Measurements from ENCODE around the gene AATF.

Gene AATF

DNA sequence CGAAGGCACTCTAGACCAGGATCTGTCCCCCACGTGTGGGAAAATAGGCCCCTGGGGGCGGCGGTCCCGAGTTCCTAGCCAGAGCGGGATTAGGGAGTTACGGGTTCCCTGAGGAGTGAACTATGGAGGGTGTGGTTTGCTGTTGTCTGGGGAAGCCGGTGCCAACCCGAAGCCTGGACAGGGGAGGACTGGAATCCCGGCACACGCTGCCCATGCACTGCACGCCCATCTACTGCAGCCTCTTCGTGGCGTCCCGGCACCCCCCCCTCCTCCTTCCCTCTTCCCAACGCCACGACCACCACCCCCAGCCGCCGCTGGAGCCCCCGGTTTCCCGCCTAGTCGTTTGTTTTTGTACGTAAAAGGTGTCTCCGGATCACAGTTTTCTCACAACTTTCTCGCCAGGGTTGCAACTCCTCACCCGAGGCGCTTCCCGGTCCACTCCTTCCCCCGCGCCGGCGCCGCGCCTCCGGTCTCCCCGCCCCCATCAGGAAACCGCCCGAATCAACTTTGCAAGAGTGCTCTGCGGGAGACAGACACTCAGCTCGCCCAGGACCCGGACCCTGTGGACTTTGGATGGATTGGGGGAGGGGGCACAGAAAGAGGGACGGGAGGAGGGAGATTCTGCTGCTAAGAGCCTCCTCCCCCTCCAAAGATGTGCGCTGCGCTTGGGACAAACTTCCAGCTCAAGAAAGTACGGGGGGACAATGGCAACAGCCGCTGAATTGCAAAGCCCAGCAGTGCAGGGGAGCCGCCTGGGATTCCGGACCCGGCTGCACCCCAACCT lies 12.9 kb upstream of the AATF start:
- Mint-ChIP-seq H3K27ac (no peak overlapping the region), H3K36me3 (no peaks in the 10 kb centered on the region), H3K4me1 (ENCODE audit: low read depth) (peaks cover 65% of the 10 kb centered on the region), H3K4me3 (peak overlapping the region; percentile 73), H3K9me3 (ENCODE audit: low read depth) (no peaks in the 10 kb centered on the region), H3K27me3 (peaks cover 52% of the 10 kb centered on the region)

- no peaks in the 10 kb centered on the region for H3K36me3 Mint-ChIP-seq
- no peaks in the 10 kb centered on the region for H3K9me3 Mint-ChIP-seq (ENCODE audit: low read depth)
- H3K27ac Mint-ChIP-seq, result no peak overlapping the region
- H3K4me1 Mint-ChIP-seq (ENCODE audit: low read depth), result peaks cover 69% of the 10 kb centered on the region
- peak overlapping the region; percentile 81 for H3K4me3 Mint-ChIP-seq
- H3K27me3 Mint-ChIP-seq, result peaks cover 52% of the 10 kb centered on the region
These were observed 12.2 kb upstream of the AATF start for GRCh38 chr17:36936455-36937000.

- H3K27ac Mint-ChIP-seq, result peak within 1 kb of the TSS; percentile 75
- no peaks in the 10 kb centered on the region for H3K36me3 Mint-ChIP-seq
- H3K4me3 Mint-ChIP-seq, result peak within 1 kb of the TSS; percentile 81
- H3K27me3 Mint-ChIP-seq, result peaks cover 49% of the 10 kb centered on the region
- H3K9me3 Mint-ChIP-seq (ENCODE audit: low read depth), result no peaks in the 10 kb centered on the region
- peaks cover 67% of the 10 kb centered on the region for H3K4me1 Mint-ChIP-seq (ENCODE audit: low read depth)
These were observed 11.5 kb upstream of the AATF start, which contains the start of gene LHX1 for GRCh38 chr17:36937001-36937958. LHX1 (plus strand) TSS chr17:36937475; CDS start chr17:36938198, 723 bp downstream.

- Mint-ChIP-seq H3K27ac (peak overlapping the region; percentile 75), H3K27me3 (peaks cover 43% of the 10 kb centered on the region), H3K9me3 (ENCODE audit: low read depth) (no peaks in the 10 kb centered on the region), H3K4me1 (ENCODE audit: low read depth) (peaks cover 60% of the 10 kb centered on the region), H3K36me3 (no peaks in the 10 kb centered on the region), H3K4me3 (peak overlapping the region; percentile 81)
These were observed 10.7 kb upstream of the AATF start for GRCh38 chr17:36937959-36938565.

DNA sequence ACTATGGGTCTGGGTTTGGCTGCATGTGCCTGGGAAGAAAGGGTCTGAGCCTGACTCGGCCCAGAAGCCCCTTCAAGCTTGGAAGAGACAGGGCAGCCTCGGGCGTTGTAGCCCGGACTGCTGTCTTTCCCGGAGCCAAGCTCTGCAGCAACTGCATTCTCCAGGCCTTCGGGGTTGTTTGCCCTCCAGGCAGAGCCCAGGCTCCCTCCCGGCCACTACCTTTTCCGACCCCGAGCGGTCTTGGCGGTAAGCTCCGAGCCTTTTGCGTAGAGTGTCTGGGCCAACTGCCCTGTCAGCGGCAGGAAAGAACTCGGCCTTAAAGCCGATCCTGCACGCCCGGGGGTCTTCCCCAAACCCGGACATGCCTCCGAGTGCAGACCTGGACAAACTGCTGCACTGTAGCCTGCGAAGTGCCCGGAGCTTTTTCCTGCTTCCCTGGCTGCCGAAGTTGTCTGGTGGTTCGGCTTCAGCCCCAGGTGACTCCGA lies 10.1 kb upstream of the AATF start:
- Mint-ChIP-seq H3K27me3 (peaks cover 43% of the 10 kb centered on the region), H3K4me1 (ENCODE audit: low read depth) (peaks cover 59% of the 10 kb centered on the region), H3K4me3 (peak overlapping the region; percentile 81), H3K36me3 (no peaks in the 10 kb centered on the region), H3K9me3 (ENCODE audit: low read depth) (no peaks in the 10 kb centered on the region), H3K27ac (no peak overlapping the region)

DNA sequence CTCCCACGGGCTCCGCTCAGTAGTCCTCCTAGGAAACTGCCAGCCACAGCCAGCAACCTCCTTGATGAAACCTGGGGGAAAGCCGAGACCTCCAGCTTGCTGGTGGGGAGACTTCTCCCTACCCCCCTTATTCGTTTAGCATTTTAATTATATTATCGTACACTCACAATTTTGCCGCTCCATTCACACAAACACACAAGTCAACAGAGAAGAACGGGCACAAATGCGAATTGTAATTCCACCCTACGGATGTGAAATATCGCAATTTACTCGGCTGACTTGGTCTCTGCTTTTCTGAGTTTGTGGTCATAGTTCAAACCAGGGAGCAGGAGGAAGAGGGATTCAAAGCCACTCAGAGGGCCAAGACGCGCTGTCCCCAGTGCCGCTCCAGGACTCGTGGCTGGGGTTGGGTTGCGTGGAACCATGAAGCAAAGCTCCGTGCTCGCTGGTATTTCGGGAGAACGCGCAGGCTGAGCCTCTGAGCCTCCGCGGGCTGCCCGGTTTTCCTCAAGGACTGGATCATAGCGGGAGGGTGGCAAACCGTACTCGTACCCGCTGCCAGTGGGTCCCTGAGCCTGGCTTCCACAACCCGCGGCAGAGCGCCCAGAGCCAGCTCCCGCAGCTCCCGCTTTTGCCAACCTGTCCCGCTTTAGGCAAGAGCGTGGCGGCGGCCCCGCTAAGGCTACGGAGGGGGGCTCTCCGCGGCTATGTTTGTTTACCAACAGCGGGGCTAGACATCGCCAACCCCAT lies 9.5 kb upstream of the AATF start:
- H3K4me1 Mint-ChIP-seq (ENCODE audit: low read depth), result peaks cover 55% of the 10 kb centered on the region
- peaks cover 42% of the 10 kb centered on the region for H3K27me3 Mint-ChIP-seq
- H3K9me3 Mint-ChIP-seq (ENCODE audit: low read depth), result no peaks in the 10 kb centered on the region
- peak overlapping the region; percentile 54 for H3K4me3 Mint-ChIP-seq
- H3K27ac Mint-ChIP-seq, result no peak overlapping the region
- H3K36me3 Mint-ChIP-seq, result no peaks in the 10 kb centered on the region

DNA sequence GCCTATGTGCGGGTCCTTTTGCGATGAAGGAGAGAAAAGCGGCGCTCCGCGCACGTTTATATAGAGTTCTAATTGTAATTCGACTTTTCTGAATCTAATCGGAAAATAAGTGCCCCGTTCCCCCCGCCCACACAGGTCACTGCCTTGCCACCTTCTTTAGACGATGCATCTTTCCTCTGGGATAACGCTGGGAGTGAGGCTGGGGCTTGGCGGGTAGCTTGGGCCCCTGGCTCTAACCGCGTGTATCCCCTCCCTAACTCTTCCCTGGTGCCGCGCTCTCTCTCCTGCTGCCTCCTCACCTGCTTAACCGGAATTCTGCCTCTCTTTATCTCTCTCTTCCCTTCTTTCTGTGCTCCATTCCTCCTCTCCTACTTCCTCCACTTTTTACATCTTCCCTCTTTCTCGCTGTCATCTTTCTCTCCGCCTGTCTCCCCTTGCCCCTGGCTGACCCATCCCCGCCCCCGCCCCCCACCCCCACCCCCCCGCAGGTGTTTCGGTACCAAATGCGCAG lies 8.9 kb upstream of the AATF start:
- H3K4me3 Mint-ChIP-seq, result peak overlapping the region; percentile 44
- H3K27me3 Mint-ChIP-seq, result peaks cover 46% of the 10 kb centered on the region
- no peak overlapping the region for H3K27ac Mint-ChIP-seq
- peaks cover 56% of the 10 kb centered on the region for H3K4me1 Mint-ChIP-seq (ENCODE audit: low read depth)
- no peaks in the 10 kb centered on the region for H3K9me3 Mint-ChIP-seq (ENCODE audit: low read depth)
- no peaks in the 10 kb centered on the region for H3K36me3 Mint-ChIP-seq

DNA sequence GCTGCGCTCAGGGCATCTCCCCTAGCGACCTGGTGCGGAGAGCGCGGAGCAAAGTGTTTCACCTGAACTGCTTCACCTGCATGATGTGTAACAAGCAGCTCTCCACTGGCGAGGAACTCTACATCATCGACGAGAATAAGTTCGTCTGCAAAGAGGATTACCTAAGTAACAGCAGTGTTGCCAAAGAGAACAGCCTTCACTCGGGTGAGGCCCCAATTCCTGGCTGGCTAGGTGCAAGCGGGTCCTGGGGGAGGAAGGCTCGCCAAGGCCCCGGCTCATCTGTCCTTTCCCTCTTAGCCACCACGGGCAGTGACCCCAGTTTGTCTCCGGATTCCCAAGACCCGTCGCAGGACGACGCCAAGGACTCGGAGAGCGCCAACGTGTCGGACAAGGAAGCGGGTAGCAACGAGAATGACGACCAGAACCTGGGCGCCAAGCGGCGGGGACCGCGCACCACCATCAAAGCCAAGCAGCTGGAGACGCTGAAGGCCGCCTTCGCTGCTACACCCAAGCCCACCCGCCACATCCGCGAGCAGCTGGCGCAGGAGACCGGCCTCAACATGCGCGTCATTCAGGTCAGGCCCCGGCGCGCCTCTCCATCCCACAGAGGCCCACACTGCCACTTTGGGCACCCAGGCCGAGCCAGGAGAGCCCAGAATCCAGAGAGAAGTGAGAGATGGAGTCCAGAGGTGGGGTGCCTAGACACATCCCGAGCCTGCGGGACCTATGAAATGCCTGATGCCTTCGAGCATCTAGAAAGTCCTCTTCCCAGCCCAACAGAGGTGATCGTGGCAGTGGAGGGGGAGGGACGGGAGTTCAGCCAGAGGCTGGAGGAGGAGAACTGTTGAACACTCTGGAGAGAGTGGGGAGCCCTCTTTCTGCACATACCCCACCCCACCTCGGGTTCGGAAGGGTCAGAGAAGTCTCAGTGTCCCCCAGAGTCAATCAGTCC lies 8.2 kb upstream of the AATF start:
- Mint-ChIP-seq H3K9me3 (ENCODE audit: low read depth) (no peaks in the 10 kb centered on the region), H3K4me3 (no peak overlapping the region), H3K27me3 (peaks cover 46% of the 10 kb centered on the region), H3K4me1 (ENCODE audit: low read depth) (peaks cover 53% of the 10 kb centered on the region), H3K27ac (no peak overlapping the region), H3K36me3 (no peaks in the 10 kb centered on the region)

DNA sequence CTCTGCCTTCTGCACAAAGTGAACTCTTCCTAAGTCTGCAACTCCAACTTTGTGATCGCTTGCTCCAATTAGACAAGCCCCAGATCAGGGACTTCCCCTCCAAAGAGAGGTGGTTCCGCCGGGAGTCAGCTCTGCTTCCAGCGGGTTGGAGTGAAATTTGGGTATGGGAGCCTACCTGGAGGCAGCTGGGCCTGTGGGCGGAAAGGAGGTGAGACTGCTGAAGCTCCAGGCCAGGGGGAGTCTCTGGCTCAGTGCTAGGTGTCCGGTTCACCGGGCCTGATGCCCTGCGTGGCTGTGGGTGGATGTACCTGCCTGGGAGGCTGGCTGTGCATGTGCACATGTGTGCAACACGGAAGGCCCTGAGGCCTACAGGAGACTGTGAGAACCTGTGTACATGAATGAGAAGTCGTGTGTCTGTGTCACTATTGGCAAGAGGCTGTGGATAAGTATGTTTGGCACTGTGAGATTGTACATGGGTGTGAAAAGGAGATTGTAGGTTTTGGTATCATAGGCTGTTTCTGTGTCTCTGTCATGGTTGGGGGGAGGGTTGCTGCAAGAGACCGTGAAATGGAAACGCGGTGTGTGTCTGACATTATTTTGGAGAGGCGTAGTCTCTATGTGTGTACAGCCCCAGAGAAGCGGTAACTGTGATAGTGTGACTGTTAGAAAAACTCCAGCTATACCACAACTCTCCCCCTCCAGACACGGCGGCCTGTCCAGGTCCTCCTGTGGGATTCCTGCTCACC lies 7.3 kb upstream of the AATF start:
- Mint-ChIP-seq H3K27me3 (peaks cover 45% of the 10 kb centered on the region), H3K27ac (peak overlapping the region; percentile 0), H3K4me1 (ENCODE audit: low read depth) (peaks cover 49% of the 10 kb centered on the region), H3K4me3 (peak overlapping the region; percentile 69), H3K36me3 (no peaks in the 10 kb centered on the region), H3K9me3 (ENCODE audit: low read depth) (no peaks in the 10 kb centered on the region)

DNA sequence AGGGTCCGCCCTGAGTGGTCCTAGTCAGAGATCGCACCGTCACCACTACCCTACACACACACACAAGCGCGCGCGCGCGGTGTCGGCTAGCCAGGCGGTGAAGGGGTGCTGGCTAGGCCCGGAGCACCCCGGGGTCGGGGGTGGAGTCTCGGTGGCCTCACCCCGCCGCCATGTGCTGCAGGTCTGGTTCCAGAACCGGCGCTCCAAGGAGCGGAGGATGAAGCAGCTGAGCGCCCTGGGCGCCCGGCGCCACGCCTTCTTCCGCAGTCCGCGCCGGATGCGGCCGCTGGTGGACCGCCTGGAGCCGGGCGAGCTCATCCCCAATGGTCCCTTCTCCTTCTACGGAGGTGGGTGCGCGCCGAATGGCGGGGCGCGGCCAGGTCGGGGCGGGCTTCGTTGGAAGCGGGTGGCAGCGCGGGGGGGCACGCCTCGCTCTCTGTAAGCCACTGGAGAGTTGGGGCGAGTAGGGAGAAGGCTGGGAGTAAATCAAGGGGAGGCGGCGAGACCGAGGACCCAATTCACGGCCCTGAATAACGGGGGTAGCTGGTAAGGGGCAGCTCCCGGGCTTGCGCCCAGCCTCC lies 6.6 kb upstream of the AATF start:
- H3K27me3 Mint-ChIP-seq, result peaks cover 51% of the 10 kb centered on the region
- peak overlapping the region; percentile 0 for H3K27ac Mint-ChIP-seq
- no peaks in the 10 kb centered on the region for H3K9me3 Mint-ChIP-seq (ENCODE audit: low read depth)
- H3K36me3 Mint-ChIP-seq, result no peaks in the 10 kb centered on the region
- H3K4me3 Mint-ChIP-seq, result peak overlapping the region; percentile 69
- peaks cover 48% of the 10 kb centered on the region for H3K4me1 Mint-ChIP-seq (ENCODE audit: low read depth)

DNA sequence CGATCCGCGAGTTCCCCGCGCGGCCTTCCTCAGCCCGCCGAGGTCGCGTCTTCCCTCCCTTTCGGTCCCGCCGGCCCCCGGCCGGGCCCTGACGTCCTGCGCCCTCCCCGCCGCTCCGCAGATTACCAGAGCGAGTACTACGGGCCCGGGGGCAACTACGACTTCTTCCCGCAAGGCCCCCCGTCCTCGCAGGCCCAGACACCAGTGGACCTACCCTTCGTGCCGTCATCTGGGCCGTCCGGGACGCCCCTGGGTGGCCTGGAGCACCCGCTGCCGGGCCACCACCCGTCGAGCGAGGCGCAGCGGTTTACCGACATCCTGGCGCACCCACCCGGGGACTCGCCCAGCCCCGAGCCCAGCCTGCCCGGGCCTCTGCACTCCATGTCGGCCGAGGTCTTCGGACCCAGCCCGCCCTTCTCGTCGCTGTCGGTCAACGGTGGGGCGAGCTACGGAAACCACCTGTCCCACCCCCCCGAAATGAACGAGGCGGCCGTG lies 6.1 kb upstream of the AATF start:
- H3K9me3 Mint-ChIP-seq (ENCODE audit: low read depth), result no peaks in the 10 kb centered on the region
- no peak overlapping the region for H3K27ac Mint-ChIP-seq
- H3K36me3 Mint-ChIP-seq, result no peaks in the 10 kb centered on the region
- H3K4me3 Mint-ChIP-seq, result no peak overlapping the region
- peaks cover 51% of the 10 kb centered on the region for H3K27me3 Mint-ChIP-seq
- H3K4me1 Mint-ChIP-seq (ENCODE audit: low read depth), result peaks cover 44% of the 10 kb centered on the region

Data from activated naive CD8-positive, alpha-beta T cell (primary cell).